K562 (cell line): ENCODE measurements around the gene ABLIM1. TPM values are rescaled to one million over a fixed set of nuclear protein-coding genes. Genes with fewer than 3 reads are reported as not detected.

Experiments used
- ATAC-seq: fragments of 200-7000 bp; cut with Tn5 transposase; 3 replicates; pipeline ENCODE4 v1.9.1; 2020; ENCODE audit warnings: moderate library complexity
- BruUV-seq: library from RNA; stranded (reverse); fragments of 400-500 nt; replicated peaks from 2 replicates; lab custom pipeline; 2021; lab: Mats Ljungman, UMichigan
- CTCF ChIA-PET: fragments of 300-600 bp; formaldehyde crosslinking; extraction: SDS; loops from one replicate; lab custom pipeline; 2021; ENCODE audit warnings: low intra/inter-chr PET ratio; lab: Yijun Ruan, JAX
- POLR2A ChIA-PET: fragments of 300-600, 350-650 bp; sonication (Branson Sonifier 250); formaldehyde crosslinking; extraction: SDS; loops from one replicate; lab custom pipeline; 2021; ENCODE audit warnings: antibody characterized with exemption, inconsistent platforms; lab: Yijun Ruan, JAX
- DNase-seq, 4 experiments: peaks; one replicate each; pipeline versions ENCODE4 v3.0.0 to v3.0.0-alpha.2; 2011 to 2018; ENCODE audit warnings: low spot score in 3 of 4, mixed read lengths in 3 of 4; ENCODE audit errors: extremely low read depth in 1 of 4
- FAIRE-seq: peaks from 2 replicates; lab custom pipeline; 2011; peaks lifted over from hg19 to GRCh38; lab: Jason Lieb, UNC
- H2AFZ ChIP-seq: 2 replicates; pipeline ENCODE4 v1.6.0; 2011; ENCODE audit warnings: low read depth, low read length, control low read depth, inconsistent platforms
- H3K27ac ChIP-seq: fragments of 200-600 bp; 3 replicates; pipeline ENCODE4 v1.8.0; 2011; ENCODE audit warnings: low read depth, mild to moderate bottlenecking, control low read depth, inconsistent platforms, low read length, moderate library complexity, mixed read lengths; ENCODE audit errors: extremely low read depth
- H3K27me3 ChIP-seq, 2 experiments: fragments of 300-600 bp in 1 of 2; 2 replicates in 1 of 2; 3 replicates in 1 of 2; pipeline versions ENCODE4 v1.6.0 to v1.8.0; 2011; ENCODE audit warnings: inconsistent platforms in 2 of 2, low read length in 2 of 2, mild to moderate bottlenecking in 1 of 2, mixed read lengths in 1 of 2, moderate library complexity in 1 of 2; ENCODE audit not compliant: control insufficient read depth in 2 of 2, insufficient read depth in 2 of 2
- H3K36me3 ChIP-seq: fragments of 300-600 bp; 3 replicates; pipeline ENCODE4 v1.8.0; 2011; ENCODE audit warnings: mild to moderate bottlenecking, low read length, inconsistent platforms; ENCODE audit not compliant: control insufficient read depth, insufficient read depth
- H3K4me1 ChIP-seq, 2 experiments: fragments of 200-600 bp in 1 of 2; replicated peaks in 1 of 2; 2 replicates in 1 of 2; 3 replicates in 1 of 2; pipeline versions ENCODE4 v1.5.1 to v1.8.0; 2011; ENCODE audit warnings: inconsistent platforms in 2 of 2, low read length in 2 of 2, mild to moderate bottlenecking in 1 of 2, mixed read lengths in 1 of 2, moderate library complexity in 1 of 2; ENCODE audit not compliant: control insufficient read depth in 2 of 2, insufficient read depth in 2 of 2
- H3K4me2 ChIP-seq: 2 replicates; pipeline ENCODE4 v1.6.1; 2011; ENCODE audit warnings: low read length, control low read depth, inconsistent platforms, mixed read lengths; ENCODE audit not compliant: insufficient read depth
- H3K4me3 ChIP-seq: fragments of 200-600 bp; sonication (generic), shearing (Covaris generic); 2 replicates; pipeline ENCODE4 v1.5.1; 2016; ENCODE audit warnings: control low read depth, inconsistent platforms
- H3K79me2 ChIP-seq: fragments of 200-600 bp; 3 replicates; pipeline ENCODE4 v1.8.0; 2011; ENCODE audit warnings: low read length, inconsistent platforms; ENCODE audit not compliant: control insufficient read depth, insufficient read depth
- H3K9ac ChIP-seq, 2 experiments: 2 replicates each; pipeline versions ENCODE4 v1.6.0 to v1.6.1; 2011; ENCODE audit warnings: low read depth in 2 of 2, low read length in 2 of 2, control low read depth in 1 of 2, inconsistent platforms in 1 of 2, mild to moderate bottlenecking in 1 of 2, mixed read lengths in 1 of 2; ENCODE audit not compliant: insufficient read depth in 1 of 2
- H3K9me1 ChIP-seq: one replicate; pipeline ENCODE4 v1.6.0; 2011; ENCODE audit warnings: inconsistent platforms, mild to moderate bottlenecking, low read length, moderate library complexity; ENCODE audit not compliant: control insufficient read depth, insufficient read depth
- H3K9me3 ChIP-seq: replicated peaks from 2 replicates; pipeline ENCODE4 v1.5.1; 2011; ENCODE audit warnings: low read depth, low read length, inconsistent platforms; ENCODE audit not compliant: control insufficient read depth, insufficient read depth
- H4K20me1 ChIP-seq: replicated peaks from 2 replicates; pipeline ENCODE4 v1.6.1; 2011; ENCODE audit warnings: low read length, inconsistent platforms, mixed read lengths; ENCODE audit not compliant: control insufficient read depth, insufficient read depth
- CLOCK ChIP-seq: fragments of 250-450 bp; sonication (Bioruptor Pico); IDR thresholded peaks from 2 replicates; pipeline ENCODE4 v1.4.0; 2020; ENCODE audit warnings: mild to moderate bottlenecking, moderate library complexity, borderline replicate concordance
- EGR1 ChIP-seq: fragments of 450-650 bp; conservative IDR thresholded peaks from 2 replicates; pipeline ENCODE4 v1.6.1; 2017; ENCODE audit warnings: mild to moderate bottlenecking
- ELF2 ChIP-seq: fragments of 250-450 bp; sonication (Bioruptor Pico); IDR thresholded peaks from 2 replicates; pipeline ENCODE4 v1.5.0; 2021; ENCODE audit warnings: mild to moderate bottlenecking
- GATAD2A ChIP-seq: fragments of 450-650 bp; IDR thresholded peaks from 2 replicates; pipeline ENCODE4 v1.6.1; 2017
- HDAC6 ChIP-seq: IDR thresholded peaks from 2 replicates; pipeline ENCODE4 v1.6.1; 2012; ENCODE audit warnings: low read depth, mild to moderate bottlenecking, control low read depth, inconsistent platforms, low read length, moderate library complexity
- KLF16 ChIP-seq: IDR thresholded peaks from 2 replicates; pipeline ENCODE4 v1.6.1; 2016; ENCODE audit warnings: antibody characterized with exemption
- PTRF ChIP-seq: fragments of 450-650 bp; IDR thresholded peaks from 2 replicates; pipeline ENCODE4 v1.6.1; 2016; ENCODE audit warnings: mild to moderate bottlenecking, missing genetic modification characterization, missing compliant biosample characterization
- SMAD1 ChIP-seq: fragments of 150-350 bp; IDR thresholded peaks from 2 replicates; pipeline ENCODE4 v1.6.1; 2014; ENCODE audit warnings: low read length, low read depth; ENCODE audit not compliant: partially characterized antibody
- SRSF1 ChIP-seq: fragments of 200-400 bp; formaldehyde crosslinking; IDR thresholded peaks from 2 replicates; pipeline ENCODE4 v1.6.1; 2017; ENCODE audit warnings: mild to moderate bottlenecking, low read depth, low read length, moderate library complexity
- WHSC1 ChIP-seq: IDR thresholded peaks from one replicate; pipeline ENCODE4 v1.6.1; 2012; ENCODE audit warnings: low read length, control low read depth, inconsistent platforms
- WGBS: fragments of 100-300 bp; shearing (Covaris generic); methylation state at CpG from one replicate; pipeline ENCODE4 v1.1.6; 2016; ENCODE audit warnings: low coverage, mixed read lengths; ENCODE audit not compliant: insufficient coverage; ENCODE audit errors: missing lambda C conversion rate; 5-methylcytosine and 5-hydroxymethylcytosine counted together
- in situ Hi-C: fragments of 300-500 bp; cut with MboI; formaldehyde crosslinking; loops from 4 replicates; pipeline ENCODE4 v1.15.0; 2018; ENCODE audit warnings: inconsistent platforms, mixed read lengths
- intact Hi-C: fragments of 100-400 bp; cut with micrococcal nuclease; formaldehyde crosslinking; loops from 2 replicates; pipeline ENCODE4 v1.14.2; 2022
- polyA plus RNA-seq, 8 experiments: library from polyadenylated mRNA; depleted of rRNA in 4 of 8; stranded (reverse) in 5 of 8; unstranded in 3 of 8; fragments of >200 nt; fragmentation: Nextera tagmentation in 2 of 8; fragmentation: Illumina TruSeq in 1 of 8; extraction: Ambion mirVana in 2 of 8; extraction: Trizol in 1 of 8; gene quantifications; 2 replicates each; pipeline versions ENCODE4 v1.2.1 to v1.2.3, GENCODE V29; 2011 to 2014; ENCODE audit warnings: inconsistent platforms in 1 of 8, missing spikeins in 1 of 8
- total RNA-seq, 7 experiments: library from RNA; depleted of rRNA in 6 of 7; stranded (reverse); fragments of >200 nt in 6 of 7; fragmentation: Illumina TruSeq in 2 of 7; extraction: Trizol in 2 of 7; gene quantifications; 2 replicates each; pipeline versions ENCODE4 v1.2.1 to v1.2.3, GENCODE V29; 2011 to 2021; ENCODE audit warnings: low replicate concordance in 1 of 7
- TF ChIP-seq, protein P1 (sequence below): sonication (generic); IDR thresholded peaks from 2 replicates; pipeline ENCODE4 v1.6.1; 2016

Gene ABLIM1
- total and polyA plus RNA-seq, 9 of the 15 experiments (the other 6 are each of a cell fraction or from before 2014, with no cell fraction given), result 0.07 to 0.49 (median 0.14) TPM; not detected in 6

DNA sequence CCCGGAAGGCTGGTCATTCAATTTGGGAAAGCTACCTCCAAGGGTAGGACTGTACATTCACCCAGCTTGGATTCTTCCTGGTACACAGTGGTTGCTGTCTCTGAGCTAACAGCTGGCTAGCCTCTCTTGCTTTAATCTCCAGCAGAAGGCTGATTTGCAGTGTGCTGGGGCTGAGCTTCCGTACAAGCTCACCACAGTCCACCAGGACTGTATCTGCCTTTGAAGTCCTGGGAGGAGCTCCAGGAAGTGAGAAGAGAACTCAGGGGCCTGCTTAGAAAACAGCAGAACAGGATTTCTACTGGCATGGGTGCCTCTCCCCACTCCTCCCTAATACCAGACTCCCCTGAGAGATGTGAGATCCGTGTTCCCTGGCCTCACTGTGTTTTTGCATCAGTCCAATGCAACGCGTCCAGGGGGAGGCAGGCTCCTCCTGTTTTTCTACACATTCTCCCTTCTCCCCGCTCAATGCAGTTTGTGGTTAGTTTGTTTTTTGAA is 260.4 kb downstream of the ABLIM1 start:
- H3K27me3 ChIP-seq, result peaks cover 0 to 24% of the 10 kb centered on the region in 2 experiments; a peak in 2 of 5 replicates
- no peaks in the 10 kb centered on the region for H3K9me3 ChIP-seq
- FAIRE-seq, result no peak
- no peak overlapping the region for H3K9ac ChIP-seq
- intact Hi-C loops, result no loop called here
- ATAC-seq, result no peak
- CTCF ChIA-PET, result no interaction called here
- DNase-seq, result no peak
- H3K4me1 ChIP-seq, result no peaks in the 10 kb centered on the region
- POLR2A ChIA-PET, result no interaction called here
- no peak overlapping the region for H3K4me2 ChIP-seq
- WGBS, result 2% methylated on average over 6 of the region's 6 CpGs
- H3K4me3 ChIP-seq, result no peak overlapping the region
- TF ChIP-seq GATAD2A (no peak), PTRF (no peak), SRSF1 (no peak), KLF16 (no peak), WHSC1 (no peak), ELF2 (CRISPR knock-in tag) (no peak)
- TF ChIP-seq, all 486 proteins: peak for 0
- Histone ChIP-seq H2AFZ (no peak overlapping the region), H3K36me3 (no peaks in the 10 kb centered on the region), H3K79me2 (no peaks in the 10 kb centered on the region), H4K20me1 (no peaks in the 10 kb centered on the region; the same call in 1 of the 2 replicates), H3K27ac (no peak overlapping the region), H3K9me1 (no peaks in the 10 kb centered on the region)
- in situ Hi-C loops, result no loop called here
- BruUV-seq, result no TSS peak

- Histone ChIP-seq H3K9me1 (no peaks in the 10 kb centered on the region), H3K4me1 (no peaks in the 10 kb centered on the region), H3K9ac (no peak overlapping the region), H2AFZ (no peak overlapping the region), H3K9me3 (no peaks in the 10 kb centered on the region), H3K27me3 (peaks cover 0 to 23% of the 10 kb centered on the region in 2 experiments; a peak in 2 of 5 replicates), H3K79me2 (no peaks in the 10 kb centered on the region), H4K20me1 (no peaks in the 10 kb centered on the region; the same call in 1 of the 2 replicates), H3K4me3 (no peak overlapping the region), H3K4me2 (no peak overlapping the region), H3K36me3 (no peaks in the 10 kb centered on the region), H3K27ac (no peak overlapping the region)
- intact Hi-C loops (no loop called here), in situ Hi-C loops (no loop called here)
- 0% methylated on average over 1 of the region's 2 CpGs for WGBS
- DNase-seq (no peak), ATAC-seq (no peak), FAIRE-seq (no peak)
- no TSS peak for BruUV-seq
- ChIA-PET CTCF (no interaction called here), POLR2A (no interaction called here)
- TF ChIP-seq, protein P1, sequence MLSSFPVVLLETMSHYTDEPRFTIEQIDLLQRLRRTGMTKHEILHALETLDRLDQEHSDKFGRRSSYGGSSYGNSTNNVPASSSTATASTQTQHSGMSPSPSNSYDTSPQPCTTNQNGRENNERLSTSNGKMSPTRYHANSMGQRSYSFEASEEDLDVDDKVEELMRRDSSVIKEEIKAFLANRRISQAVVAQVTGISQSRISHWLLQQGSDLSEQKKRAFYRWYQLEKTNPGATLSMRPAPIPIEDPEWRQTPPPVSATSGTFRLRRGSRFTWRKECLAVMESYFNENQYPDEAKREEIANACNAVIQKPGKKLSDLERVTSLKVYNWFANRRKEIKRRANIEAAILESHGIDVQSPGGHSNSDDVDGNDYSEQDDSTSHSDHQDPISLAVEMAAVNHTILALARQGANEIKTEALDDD, result no peak
- no peak for TF ChIP-seq SMAD1
- TF ChIP-seq CLOCK (CRISPR knock-in tag), result no peak
- no peak for TF ChIP-seq EGR1
- no peak for TF ChIP-seq HDAC6
Observed at GRCh38 chr10:114396464-114396863, 261.6 kb downstream of the ABLIM1 start.
